VCaP (cell line): Measurements from ENCODE around the gene PCSK6.
"Not testable (repeated sequence)": the region's sequence is repeated elsewhere in the genome, so short reads cannot be mapped to it uniquely, and the experiment has no call there.

ENCODE experiments used
- H3K27ac ChIP-seq: fragments of 450-650 bp; 2 replicates; pipeline ENCODE4 v1.5.1; 2017
- TF ChIP-seq, protein P1 (sequence below): fragments of 450-650 bp; conservative IDR thresholded peaks from 2 replicates; pipeline ENCODE4 v1.5.1; 2017; ENCODE audit warnings: mild to moderate bottlenecking, moderate library complexity

Gene PCSK6

DNA sequence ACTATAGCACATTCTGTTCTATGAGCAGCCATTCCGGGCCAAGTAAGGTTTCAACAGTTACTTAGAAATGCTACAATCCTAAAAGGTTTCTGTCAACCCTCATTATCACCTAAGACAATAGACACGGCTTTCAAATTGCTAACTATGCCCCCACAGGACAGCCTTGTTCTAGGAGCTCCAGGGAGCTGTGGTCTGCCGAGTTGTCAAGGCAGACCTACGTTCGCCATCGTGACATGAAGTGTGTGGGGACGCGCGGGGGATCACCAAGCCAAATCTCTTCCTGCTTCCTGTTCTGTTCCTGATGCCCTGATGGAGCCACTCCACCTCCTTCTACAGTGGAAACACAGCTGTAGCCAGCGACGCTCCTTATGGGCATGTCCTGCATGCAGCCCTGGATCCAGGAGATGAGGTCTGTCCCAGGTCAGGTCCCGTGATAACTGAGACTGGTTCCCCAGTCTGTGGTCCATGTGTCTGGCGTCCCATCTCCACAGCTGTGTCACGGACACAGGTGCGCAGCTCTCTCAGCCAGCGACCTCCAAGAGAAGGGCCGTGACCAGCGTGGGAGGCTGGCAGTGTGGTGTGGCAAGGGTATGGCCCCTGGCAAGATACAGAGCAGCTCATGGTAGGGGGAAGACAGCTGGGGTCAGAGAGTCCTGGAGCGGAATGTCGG is 82.8 kb downstream of the PCSK6 start:
- no peak overlapping the region for H3K27ac ChIP-seq
- TF ChIP-seq, protein P1, sequence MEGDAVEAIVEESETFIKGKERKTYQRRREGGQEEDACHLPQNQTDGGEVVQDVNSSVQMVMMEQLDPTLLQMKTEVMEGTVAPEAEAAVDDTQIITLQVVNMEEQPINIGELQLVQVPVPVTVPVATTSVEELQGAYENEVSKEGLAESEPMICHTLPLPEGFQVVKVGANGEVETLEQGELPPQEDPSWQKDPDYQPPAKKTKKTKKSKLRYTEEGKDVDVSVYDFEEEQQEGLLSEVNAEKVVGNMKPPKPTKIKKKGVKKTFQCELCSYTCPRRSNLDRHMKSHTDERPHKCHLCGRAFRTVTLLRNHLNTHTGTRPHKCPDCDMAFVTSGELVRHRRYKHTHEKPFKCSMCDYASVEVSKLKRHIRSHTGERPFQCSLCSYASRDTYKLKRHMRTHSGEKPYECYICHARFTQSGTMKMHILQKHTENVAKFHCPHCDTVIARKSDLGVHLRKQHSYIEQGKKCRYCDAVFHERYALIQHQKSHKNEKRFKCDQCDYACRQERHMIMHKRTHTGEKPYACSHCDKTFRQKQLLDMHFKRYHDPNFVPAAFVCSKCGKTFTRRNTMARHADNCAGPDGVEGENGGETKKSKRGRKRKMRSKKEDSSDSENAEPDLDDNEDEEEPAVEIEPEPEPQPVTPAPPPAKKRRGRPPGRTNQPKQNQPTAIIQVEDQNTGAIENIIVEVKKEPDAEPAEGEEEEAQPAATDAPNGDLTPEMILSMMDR = no peak

DNA sequence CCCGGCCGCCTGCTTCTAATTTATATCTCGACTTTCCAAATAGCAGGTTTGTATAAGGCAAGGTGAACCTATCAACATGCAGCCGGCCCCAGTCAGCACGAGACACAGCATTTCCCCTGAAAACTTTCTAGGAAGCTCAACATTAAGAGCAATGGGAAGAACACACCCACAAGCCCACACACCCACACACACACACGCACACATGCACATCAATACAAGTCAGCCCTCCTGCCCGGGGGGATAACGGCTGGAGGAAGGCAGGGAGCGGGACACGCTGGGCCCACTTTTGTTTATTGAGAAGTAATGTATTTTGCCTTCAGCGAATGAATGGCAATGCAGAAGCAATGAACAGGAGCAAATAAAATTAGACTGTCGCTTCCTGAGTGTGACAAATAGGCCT is 83.5 kb downstream of the PCSK6 start:
- H3K27ac ChIP-seq = no peak overlapping the region
- TF ChIP-seq, protein P1 = no peak

DNA sequence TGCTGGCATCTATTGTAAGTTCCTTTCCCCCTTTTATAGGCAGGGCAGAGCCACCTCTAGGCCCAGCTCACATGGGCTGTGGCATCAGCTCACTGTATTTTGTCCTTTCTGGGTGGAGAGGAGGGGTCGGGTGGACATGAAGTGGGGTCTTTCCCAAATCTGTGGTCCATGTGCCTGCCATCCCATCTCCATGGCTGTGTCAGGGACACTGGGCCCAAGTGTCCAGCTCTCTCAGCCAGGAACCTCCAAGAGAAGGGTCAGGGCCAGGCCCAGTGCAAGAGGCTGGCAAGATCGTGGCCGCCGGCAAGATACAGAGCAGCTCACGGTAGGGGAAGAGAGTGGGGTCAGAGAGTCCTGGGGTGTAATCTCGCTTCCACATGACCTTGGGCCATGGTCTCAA is 85.3 kb downstream of the PCSK6 start:
- peak overlapping the region; percentile 3; the same call in 1 of the 2 replicates for H3K27ac ChIP-seq
- TF ChIP-seq, protein P1 = no peak

GRCh38 chr15:101402883-101403282 is 86.6 kb downstream of the PCSK6 start:
- not testable (repeated sequence) for H3K27ac ChIP-seq

GRCh38 chr15:101401286-101401685 is 88.2 kb downstream of the PCSK6 start:
- TF ChIP-seq, protein P1 = no peak
- no peak overlapping the region for H3K27ac ChIP-seq

DNA sequence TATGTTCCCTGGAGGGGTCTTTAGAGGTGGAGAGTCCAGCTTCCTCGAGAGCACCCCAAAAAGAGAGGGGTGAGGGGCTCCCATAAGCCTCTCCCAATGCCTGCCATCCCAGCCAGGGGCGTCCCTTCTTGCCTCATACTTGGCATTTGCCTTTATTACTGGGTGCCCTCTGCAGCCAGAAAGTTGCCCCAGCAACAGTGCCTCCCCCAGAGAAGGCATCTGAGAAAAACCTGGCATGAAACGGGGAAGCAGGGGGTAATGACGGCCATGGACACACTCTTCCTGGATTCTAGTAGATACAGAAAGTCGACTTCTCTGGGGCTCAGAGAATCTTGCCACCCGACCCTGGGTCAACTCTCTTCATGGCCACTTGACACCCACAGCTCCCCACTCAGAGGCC is 90.1 kb downstream of the PCSK6 start:
- H3K27ac ChIP-seq = no peak overlapping the region
- TF ChIP-seq, protein P1 = no peak

DNA sequence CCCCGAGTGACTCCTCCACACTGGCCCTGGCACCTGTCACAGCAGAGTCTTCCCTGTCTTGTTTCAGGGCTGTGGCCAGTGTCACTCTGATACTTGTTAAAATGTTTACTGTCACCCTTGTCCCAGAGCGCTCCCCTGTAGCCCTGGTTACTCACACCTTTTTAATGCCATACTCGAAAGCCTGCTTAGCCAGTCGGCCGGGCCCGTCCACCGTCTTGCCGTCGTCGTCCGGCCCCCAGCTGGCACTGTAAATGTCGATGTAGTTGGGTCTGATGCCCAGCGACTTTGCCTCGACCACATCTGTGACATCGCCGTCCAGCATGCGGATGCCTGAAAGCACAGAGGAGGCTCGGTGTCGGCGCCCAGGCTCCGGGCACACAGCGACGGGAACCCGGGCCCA is 91.3 kb downstream of the PCSK6 start:
- TF ChIP-seq, protein P1 = no peak
- H3K27ac ChIP-seq = peak overlapping the region; percentile 55

DNA sequence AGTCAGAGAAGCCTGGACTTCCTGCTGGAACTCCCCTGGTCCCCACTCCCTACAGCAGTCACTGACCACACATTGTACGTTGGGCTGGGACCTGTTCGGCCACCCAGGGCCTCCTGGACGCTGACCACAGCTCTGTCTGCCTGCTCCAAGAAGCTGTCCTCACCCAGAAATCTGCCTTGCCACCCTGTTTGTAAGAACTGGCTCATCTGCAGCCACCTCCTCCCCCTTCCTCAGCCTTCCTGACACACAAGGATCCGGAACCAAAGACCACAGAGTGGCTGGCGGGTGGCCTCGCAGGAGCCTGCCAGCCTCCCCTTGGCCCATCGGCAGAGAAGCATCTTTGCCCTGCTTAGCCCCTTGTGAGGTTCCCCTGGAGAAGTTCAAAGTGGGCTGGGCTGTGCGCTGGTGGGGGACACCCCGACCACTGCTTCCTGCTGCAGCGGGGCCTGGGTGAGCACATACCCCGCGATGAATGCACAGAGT is 91.9 kb downstream of the PCSK6 start:
- TF ChIP-seq, protein P1 = no peak
- H3K27ac ChIP-seq = peak overlapping the region; percentile 55
